Head of caudate nucleus (tissue), 42 donors: Measurements from ENCODE around the gene KLK6.

Source experiments
- DNase-seq, 42 donors: peaks; one replicate each; pipeline versions ENCODE4 v3.0.0 to v3.0.0-alpha.2; 2020 to 2021; ENCODE audit warnings: mixed read lengths in 7 of 42
- intact Hi-C: fragments of 100-400 bp; cut with DNase I; formaldehyde crosslinking; loops from one replicate; pipeline ENCODE4 v1.15.0; 2022

KLK6 gene

DNA sequence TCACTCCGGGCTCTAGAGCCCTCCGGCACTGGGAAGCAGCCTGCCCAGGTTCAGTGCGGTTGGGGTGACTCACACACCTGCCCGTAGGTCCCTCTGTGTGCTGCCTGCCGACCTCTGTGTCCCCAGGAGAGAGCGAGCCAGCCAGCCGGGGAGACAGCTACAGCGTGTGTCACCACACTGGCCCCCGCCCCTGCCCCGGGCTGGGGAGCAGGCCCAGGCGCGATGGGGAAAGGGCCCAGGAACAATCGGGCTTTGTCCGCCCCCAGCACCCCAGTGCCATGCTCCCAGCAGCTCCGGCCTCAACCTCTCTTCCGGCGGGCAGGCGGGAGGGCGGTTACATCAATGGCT is at the start of gene KLK6:
Gene KLK6, minus strand, starts transcription at position 179 of the 348 bp plus-strand sequence. CDS start 1,487 bp downstream, outside the sequence.
- intact Hi-C loops: no loop called here
- DNase-seq: peak; percentile 78 to 96 (median 90)

DNA sequence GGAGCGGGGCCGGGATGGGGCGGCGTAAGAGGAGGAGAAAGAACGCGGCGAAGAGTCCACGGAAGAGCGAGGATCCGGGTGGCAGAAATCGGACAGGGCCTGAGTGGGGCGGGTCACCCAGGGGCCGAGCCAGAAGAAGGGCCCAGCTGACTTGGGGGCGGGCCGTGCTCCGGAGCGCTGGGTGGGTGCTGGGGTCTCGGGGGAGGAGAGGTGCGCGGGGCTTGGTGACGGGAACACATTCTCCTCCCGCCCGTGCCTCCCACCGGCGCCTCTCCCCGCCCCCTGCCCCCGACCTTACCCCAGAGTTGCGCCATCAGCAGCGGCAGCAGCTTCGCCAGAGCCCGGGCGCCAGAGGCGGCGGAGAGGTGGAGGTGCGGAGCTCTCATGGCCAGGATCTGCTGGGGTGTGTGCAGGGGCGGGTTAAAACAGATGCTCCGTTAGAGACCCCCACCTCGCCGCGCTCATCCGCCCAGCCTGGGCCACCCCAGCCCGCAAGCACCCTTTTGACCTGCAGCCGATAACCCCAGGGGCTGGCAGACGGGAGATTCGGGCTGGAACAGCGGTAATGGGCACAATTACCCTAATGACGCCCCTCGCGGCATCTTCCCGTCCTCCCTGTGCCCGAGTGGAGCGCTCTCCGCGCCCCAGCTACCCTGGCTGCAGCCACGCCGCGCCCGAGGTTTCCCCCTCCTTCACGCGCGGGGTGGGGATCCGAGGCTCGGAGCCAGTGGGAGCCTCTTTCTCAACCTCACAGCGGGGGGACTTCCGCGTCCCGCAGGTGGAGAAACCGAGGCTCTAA is 49.6 kb upstream of the KLK6 start:
- DNase-seq: peak in 7 of 42 donors; percentile 1 to 38 (median 15)

DNA sequence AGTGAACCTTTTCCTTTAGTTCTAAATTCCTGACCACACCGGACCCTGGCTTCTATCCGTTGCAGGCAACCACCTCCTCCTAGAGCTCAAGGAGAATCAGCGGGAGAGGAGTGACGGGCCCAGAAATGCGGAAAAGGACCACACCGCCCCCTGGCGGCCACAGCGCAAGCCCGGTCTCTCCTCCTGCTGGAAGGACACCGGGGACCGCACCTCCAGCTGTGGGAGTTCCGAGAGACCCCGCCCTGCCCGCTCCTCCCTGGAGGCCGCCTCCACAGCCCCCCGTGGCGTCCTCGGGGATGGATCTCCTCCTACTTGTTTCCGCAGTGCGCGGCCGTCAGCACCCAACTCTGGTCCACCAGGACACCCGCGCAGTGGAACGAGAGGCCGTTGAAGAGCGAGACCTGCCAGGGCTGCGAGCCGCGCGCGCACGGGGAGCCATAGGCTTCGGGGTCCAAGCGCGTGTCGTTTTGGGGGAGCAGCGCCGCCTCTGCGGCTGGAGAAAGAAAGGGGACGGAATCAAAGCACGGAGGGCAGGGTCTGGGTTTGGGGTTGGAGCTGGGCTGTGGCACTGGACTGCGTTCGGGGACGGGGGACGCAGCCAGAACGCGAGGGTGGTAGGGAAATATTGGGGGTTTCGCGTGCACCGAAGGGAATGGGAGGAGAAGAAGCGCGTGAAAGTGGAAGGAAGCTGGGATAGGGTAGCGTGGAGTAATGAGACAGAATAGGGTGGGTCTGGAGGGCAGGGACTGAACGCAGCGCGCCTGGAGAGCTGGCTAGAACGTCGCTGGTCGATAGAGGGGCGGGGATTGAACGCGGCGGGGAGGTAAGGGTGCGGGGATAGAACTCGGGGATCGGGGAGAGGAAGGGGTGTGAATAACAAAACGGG is 47.6 kb upstream of the KLK6 start:
- intact Hi-C loops: loop anchor here (5.0 kb wide), 1 partner anchor 85 kb away; no protein-coding TSS in a partner anchor
- DNase-seq: peak; percentile 1 to 94 (median 76)

More for the DNA sequence above, 49.6 kb upstream of the KLK6 start:
- intact Hi-C loops: loop anchor here (5.0 kb wide), 1 partner anchor 87 kb away; no protein-coding TSS in a partner anchor

DNA sequence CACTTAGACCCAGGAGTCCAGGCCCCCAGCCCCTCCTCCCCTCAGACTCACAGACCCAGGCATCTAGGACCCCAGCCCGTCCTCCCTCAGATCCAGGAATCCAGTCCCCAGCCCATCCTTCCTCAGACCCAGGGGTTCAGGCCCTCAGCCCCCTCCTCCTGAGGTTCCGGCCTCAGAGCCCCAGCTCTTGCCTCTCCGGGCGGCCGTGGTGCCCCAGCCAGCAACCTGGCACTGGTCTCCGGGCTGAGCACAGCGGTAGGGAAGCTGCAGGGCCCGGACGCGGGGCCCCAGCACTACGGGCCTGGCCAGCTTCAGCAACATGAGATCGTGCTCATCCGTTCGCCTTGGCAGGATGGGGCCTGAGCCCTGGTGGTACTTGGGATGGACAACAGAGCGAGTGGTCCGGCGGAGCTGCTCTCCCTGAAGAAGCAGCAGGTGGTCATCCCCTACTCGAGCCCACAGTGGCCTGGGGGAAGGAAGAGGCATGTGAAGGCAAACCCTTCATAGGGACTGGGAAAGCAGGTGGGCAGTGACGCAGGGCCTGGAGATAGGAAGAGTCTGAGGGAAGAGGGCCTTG is 46.4 kb upstream of the KLK6 start:
- no peak for DNase-seq
- intact Hi-C loops: loop anchor here (5.0 kb wide), 1 partner anchor 83 kb away; no protein-coding TSS in a partner anchor

DNA sequence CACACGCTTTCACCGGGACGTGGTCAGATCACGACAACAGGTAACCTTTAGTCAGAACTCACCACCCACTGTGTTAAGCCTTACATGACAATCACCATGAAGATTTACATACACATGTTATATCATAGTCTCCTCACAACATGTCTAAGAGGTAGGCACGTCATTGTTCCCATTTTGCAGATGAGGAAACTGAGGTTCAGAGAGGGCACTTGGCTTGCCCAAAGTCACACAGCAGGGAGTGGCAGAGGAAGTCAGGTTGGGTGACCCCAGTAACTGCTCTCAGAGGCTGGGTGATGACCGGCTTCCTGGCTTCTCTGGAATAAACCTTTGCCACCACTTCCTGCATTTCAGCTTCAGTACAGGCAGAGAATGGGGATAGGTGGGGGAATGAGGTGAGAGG is 44.9 kb upstream of the KLK6 start:
- DNase-seq: no peak
- intact Hi-C loops: no loop called here

DNA sequence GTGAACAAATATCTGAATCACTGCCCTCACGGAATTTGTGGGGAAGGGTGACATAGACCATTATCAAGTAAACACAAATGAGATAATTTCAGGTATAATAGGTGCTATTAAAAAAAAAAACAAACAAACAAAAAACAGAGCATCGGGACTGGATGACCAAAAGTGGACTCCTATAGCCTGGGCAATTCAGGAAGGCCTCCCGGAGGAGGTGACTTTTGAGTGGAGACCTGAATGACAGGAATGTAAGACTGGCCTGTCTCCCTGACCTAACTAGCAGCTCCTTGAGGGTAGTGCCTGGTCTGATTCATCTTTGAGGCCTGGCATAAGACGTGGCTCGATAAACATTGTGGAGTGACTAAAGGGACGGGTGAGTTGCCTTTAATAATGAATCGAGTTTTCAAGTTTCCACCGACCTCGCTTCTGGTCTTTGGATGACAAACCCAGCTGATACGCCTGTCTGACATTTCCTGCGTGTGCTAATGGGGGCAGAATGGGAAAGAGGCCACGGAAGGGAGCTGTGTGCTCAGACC is 43.3 kb upstream of the KLK6 start:
- DNase-seq: no peak
- intact Hi-C loops: no loop called here

DNA sequence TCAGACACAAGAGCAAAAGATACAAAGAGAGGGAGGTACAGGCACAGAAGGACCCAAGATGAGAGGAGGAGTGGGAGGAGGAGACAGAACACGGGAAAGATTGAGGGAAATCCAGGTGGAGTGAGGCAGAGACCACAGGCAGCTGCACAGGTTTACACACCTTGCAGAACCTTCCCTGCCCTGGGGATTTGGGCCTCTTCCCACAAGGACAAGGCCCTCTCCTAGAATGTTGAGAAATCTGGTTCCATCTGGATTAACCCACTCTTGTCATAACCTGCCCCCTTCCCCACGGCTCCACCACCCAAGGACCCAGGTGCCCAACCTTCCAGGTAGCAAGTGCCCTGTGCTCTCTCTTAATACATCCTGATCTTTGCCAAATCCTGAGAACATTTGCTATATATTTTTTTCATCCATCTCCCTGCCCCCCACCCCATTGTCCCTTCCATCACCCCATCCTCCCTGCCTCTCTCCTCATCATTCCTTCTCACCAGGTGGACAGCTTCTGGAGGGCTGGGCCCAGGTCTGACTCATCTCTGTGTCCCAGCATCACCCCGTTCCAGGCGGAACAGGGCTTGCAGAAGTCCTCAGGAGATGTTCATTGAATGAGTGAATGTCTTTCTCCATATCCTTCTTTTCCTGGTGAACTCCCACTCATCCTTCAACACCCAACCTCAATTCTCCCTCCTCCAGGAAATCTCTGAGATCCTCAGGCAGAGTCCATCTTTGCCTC is 40.8 kb upstream of the KLK6 start:
- intact Hi-C loops: no loop called here
- no peak for DNase-seq

DNA sequence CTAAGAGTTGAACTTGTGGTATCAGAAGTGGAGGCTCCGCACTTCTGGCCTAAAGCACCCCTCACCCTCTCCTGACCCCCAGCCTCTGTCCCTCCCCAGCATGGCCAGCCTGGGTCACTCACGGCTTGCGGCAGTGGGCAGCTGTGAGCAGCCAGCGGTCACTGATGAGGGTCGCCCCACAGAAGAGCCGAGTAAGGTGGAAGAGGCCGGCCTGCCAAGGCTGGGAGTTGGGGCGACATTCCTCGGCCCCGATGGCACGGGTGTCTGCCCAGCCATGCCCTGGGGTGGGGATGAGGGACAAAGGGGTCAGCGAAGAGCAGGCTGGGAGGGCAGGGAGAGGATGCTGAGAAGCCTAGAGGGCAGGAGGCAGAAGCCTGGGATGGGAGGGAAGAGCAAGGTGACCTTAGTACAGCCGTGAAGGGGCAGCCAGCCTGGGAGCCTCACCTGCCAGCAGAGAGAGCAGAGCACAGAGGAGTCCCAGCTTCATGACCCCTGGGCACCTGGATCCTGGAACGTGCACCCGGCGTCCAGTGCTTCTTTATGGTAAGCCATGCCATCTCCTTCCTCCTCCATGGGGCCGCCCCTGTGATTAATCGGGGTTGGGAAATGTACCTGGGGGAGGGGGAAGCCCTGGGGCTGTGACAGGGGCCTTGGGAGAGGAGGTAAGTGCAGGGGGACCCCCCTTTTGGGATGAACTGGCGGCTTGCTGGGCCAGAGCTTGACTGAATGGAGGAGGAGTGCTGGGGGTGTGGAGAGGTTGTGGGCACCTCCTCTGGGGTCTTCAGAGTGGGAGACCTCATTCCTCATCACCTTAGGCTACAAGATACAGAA is 39.9 kb upstream of the KLK6 start:
- intact Hi-C loops: no loop called here
- no peak for DNase-seq

DNA sequence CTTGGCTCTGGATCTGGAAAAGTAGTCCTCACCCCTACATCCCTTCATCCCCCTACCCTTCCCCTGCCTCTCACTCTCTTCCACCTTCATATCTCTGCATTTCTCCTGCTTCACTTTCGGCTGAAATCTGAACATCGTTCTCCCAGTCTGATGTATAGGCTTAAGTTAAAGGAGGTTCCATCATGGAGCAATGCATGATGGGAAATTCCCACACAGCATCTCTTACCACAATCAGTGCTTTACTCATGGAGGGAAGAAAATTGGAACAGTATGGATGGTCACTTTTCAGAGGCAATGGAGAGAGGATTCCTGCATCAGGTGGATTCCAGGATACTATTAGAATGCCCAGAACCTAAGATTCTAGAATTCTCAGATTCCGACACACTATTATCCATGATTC is 38.1 kb upstream of the KLK6 start:
- no peak for DNase-seq
- intact Hi-C loops: no loop called here

DNA sequence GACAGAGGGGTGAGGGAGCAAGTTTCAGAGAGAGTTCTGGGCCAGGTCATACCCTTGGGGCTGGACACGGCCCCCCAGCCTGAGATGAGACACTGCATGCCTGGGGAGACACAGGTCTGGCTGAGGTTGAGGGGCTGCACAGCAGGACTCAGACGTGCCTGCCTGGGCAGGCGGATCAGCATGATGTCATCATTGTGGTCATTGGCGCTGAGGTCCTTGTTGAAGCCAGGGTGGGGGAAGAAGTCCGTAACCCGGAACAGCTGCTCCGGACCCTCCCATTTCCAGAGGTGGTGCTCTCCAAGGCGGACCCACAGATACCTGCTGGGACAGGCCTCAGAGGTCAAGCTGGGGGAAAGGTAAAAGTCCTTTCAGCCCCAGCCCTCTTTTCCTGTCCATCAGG is 37.0 kb upstream of the KLK6 start:
- intact Hi-C loops: no loop called here
- DNase-seq: no peak

DNA sequence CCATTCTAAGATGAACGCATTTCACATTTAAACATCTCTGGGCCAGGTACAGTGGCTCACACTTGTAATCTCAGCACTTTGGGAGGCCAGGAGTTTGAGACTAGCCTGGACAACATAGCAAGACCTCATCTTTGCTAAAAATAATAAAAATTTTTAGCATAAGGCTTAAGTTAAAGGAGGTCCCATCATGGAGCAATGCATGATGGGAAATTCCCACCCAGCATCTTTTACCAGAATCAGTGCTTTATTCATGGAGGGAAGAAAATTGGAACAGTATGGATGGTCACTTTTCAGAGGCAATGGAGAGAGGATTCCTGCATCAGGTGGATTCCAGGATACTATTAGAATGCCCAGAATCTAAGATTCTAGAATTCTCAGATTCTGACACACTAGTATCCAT is 35.9 kb upstream of the KLK6 start:
- intact Hi-C loops: no loop called here

DNA sequence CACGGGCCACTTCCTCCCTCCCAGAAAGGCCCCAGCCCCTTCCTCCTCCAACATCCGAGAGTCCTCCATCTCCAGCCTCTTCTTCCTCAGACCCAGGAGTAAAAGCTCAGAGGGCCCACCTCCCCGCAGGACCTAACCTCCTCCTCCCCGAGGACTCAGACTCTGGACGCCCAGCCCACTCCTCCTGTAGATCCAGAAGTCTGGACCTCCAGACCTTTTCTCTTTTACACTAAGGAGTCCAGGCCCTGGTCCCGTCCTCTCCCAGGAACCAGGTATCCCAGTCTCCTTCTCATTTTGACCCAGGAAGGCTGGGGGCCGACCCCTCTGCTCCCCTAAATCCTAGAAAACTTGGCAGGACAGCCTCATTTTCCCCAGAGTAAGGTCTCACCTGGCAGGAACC is 33.9 kb upstream of the KLK6 start:
- intact Hi-C loops: no loop called here
- no peak for DNase-seq

More for the DNA sequence above, 35.9 kb upstream of the KLK6 start:
- no peak for DNase-seq

DNA sequence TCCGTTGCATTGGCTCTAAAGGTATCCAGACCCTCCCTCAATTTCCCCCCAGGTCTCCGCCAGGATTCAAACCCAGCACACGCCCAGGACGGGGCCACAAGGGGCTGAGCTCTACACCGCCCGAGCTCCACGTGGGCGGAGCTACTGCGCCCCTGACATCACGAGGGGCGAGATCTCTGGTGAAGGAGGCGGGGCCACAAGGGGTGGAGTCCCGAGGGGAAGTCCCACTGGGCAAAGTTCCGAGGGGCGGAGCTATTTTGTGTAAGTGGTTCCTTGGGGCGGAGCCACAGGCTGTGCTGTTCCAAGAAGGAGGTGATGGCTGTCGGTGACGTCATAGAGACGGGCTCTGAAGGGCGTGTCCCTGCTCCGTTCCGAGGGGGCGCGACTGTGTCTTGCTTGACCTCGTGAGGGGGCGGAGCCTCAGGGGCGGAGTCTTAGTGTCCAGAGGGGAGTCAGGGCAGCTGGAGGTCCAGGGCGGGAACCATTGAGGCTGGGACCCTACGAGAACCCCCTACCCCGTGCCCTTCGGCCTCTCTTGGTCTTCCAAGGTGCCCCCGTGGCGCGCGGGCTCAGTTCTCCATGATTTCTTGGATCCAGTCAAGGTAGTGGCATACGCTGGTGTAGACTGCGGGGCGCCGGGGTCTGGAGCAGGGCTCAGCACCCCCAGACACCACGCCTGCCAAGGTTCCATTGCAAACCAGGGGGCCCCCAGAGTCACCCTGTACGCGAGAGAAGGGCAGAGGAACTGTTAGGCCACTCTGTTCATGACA is 33.3 kb upstream of the KLK6 start:
- intact Hi-C loops: no loop called here
- peak in 1 of 42 donors; percentile 5 for DNase-seq

DNA sequence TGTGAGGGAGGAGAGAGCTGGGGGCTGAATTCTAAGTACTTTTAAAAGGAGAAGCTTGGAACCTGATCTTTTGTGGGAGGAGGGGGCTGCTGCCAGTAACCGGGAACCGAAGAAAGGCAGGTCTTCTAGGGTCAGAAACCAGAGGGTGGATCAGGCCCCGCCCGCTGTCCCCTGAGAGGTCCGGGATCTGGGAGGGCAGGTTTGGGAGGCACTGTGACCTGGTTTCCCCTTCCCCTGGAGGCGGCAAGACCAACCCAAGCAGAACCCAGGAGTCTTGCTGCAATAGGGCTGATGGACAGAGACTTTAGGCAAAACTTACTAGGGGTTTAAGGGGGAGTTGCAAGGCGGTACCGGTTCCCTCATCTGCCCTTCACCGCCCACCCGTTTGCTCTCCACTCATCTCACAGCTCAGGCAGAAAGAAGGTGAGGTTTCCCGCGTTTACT is 32.7 kb upstream of the KLK6 start:
- no peak for DNase-seq
- intact Hi-C loops: no loop called here

DNA sequence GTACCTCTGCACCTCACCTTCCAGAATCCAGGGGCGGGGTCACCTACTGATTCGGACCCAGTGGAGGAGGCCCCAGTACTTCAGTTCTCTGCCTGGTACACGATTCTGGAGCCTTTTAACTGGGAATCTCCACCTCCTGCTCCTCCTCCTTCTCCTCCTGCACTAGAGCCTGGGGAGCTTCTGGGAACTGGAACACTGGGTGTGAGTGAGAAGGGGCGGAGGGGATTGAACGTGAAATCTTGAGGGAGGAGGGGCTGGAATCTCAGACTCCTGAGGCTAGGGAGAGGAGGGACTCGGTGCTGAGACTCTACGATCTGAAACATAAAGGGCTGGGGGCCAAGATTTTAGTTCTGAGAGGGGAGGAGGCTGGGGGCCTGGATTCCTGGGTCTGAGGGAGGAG is 32.1 kb upstream of the KLK6 start, which contains the start of gene KLK8:
Gene KLK8, minus strand, starts transcription at position 90 of the 400 bp plus-strand sequence. CDS start 437 bp downstream, outside the sequence.
- intact Hi-C loops: no loop called here
- DNase-seq: no peak

DNA sequence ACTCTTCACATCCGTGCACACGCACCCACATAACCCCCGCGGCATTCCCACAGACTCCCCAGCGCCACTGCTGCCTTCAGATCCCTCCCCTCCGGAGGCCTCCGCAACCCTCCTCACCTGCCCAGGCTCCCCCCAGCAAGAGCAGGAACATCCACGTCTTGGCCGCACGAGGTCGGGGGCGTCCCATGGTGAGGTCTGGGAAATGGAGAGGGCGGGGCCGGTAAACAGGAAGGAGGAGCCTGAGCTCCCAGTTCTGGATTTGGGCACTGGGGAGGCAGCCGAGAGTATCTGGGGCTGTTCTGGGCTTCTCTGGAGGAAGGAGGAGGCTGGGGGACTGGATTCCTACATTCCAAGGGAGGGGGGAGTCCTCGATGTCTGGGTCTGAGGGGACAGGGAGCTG is 31.6 kb upstream of the KLK6 start:
- no peak for DNase-seq
- intact Hi-C loops: no loop called here

DNA sequence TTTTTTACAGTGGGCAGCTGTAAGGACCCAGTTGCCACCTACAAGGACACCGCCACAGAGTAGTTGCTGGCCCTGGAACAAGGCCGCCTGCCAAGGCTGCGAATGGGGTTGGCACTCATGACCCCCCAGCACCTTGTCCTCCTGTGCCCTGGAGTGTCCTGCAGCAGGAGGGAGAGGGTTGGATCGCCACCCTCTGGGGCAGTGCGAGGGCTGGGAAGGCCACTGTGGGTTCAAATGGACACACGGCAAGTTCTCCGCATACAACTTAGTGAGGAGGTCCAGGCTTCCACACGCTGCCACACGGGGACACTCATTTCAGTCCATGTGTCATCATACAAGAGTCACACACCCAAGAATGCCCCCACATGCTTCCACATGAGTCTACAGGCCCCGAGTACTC is 31.0 kb upstream of the KLK6 start:
- no peak for DNase-seq
- intact Hi-C loops: no loop called here
